Mucosa of descending colon (tissue), 3 donors: ENCODE data around the gene CHD3. TPM values are rescaled to one million over a fixed set of nuclear protein-coding genes. Genes with fewer than 3 reads are reported as not detected.
A peak's percentile ranks its signal among the peaks of the same experiment; 100 is the strongest.

ENCODE experiments used
- ATAC-seq: fragments of 200-7000 bp; cut with Tn5 transposase; one replicate; pipeline ENCODE4 v1.9.1; 2020; ENCODE audit warnings: mild to moderate bottlenecking, moderate library complexity
- DNase-seq, 3 donors: peaks; one replicate each; pipeline ENCODE4 v3.0.0-alpha.2; 2020
- H3K36me3 ChIP-seq: fragments of 200-600 bp; one replicate; pipeline ENCODE4 v1.8.0; 2021; ENCODE audit warnings: low read depth, mild to moderate bottlenecking
- H3K4me1 ChIP-seq: fragments of 200-600 bp; one replicate; pipeline ENCODE4 v1.8.0; 2021; ENCODE audit warnings: low read depth, mild to moderate bottlenecking
- H3K4me3 ChIP-seq: fragments of 200-600 bp; one replicate; pipeline ENCODE4 v1.8.0; 2021; ENCODE audit warnings: mild to moderate bottlenecking
- H3K9me3 ChIP-seq: fragments of 200-600 bp; one replicate; pipeline ENCODE4 v1.8.0; 2021; ENCODE audit warnings: mild to moderate bottlenecking
- intact Hi-C, 2 donors: fragments of 100-400 bp; cut with DNase I in 1 of 2; cut with micrococcal nuclease in 1 of 2; formaldehyde crosslinking; loops; one replicate each; pipeline versions ENCODE4 v1.11.0 to v1.11.1; 2022; cut with DNase I, micrococcal nuclease
- total RNA-seq, 3 donors: library from RNA; stranded (reverse); fragmentation: NEBNext Ultra II Directional in 2 of 3; extraction: Animal tissue kit (Norgen Biotek cat#: 25700) in 2 of 3; gene quantifications; one replicate each; pipeline versions ENCODE4 v1.2.1 to v1.2.4, GENCODE V29; 2021 to 2023
- TF ChIP-seq, protein P1 (sequence below): fragments of 200-600 bp; IDR thresholded peaks from one replicate; pipeline ENCODE4 v1.8.0; 2022; ENCODE audit warnings: antibody characterized with exemption, mild to moderate bottlenecking
- donor health status: DM: no; HTN: no; CAD: no; lungs with moderate emphysema.
- donor health status: DM: no; HTN: no; CAD: no.
- donor health status: DM: no; HTN: yes; CAD: no.

Gene CHD3
- total RNA-seq, 3 donors from 2014 or later, result 52.7 to 151 (median 56.5) TPM

DNA sequence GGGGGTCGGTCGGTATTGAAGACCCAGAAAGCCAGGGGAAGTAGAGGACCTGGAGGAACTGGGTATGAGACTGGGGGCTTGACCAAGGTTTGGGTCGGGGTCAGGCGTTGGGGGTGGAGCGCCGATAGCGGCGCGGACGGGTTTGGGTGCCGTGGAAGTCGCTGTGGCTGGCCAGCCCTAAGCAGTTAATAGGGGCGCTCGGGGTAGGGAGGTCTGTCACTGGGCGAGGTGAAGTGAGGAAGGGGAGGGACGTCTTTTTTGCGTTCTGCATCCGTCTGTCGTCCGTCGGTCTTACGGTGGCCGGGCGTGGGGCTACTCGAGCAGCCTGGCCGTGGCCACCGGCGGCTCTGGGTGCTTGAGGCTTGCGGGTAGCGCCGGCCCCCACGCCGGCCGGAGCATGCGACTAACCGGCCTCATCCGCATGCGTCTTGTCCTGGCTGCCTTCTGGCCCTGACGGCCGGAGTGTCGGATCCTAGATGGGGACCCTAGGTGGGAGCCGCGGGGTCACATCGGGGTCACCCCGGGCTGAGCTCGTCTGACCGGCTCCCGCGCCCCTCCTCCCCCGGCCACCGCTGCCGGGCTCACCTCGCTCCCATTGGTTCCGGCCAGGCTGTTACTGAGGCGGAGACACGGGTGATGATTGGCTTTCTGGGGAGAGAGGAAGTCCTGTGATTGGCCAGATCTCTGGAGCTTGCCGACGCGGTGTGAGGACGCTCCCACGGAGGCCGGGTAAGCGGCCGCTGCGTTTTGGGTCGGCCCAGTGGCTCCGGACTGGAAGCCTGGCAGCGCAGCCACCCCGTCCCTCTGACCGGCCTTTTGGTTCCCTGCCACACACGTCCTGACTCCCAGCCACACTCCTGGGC, 44.1 kb upstream of the CHD3 start:
- ATAC-seq, result peak; percentile 65
- Histone ChIP-seq H3K4me1 (peaks cover 27% of the 10 kb centered on the region), H3K36me3 (no peaks in the 10 kb centered on the region), H3K4me3 (peak overlapping the region; percentile 51), H3K9me3 (no peaks in the 10 kb centered on the region)
- peak; percentile 91 to 93 (median 91) for DNase-seq
- intact Hi-C loops, result no loop called here
- TF ChIP-seq, protein P1, sequence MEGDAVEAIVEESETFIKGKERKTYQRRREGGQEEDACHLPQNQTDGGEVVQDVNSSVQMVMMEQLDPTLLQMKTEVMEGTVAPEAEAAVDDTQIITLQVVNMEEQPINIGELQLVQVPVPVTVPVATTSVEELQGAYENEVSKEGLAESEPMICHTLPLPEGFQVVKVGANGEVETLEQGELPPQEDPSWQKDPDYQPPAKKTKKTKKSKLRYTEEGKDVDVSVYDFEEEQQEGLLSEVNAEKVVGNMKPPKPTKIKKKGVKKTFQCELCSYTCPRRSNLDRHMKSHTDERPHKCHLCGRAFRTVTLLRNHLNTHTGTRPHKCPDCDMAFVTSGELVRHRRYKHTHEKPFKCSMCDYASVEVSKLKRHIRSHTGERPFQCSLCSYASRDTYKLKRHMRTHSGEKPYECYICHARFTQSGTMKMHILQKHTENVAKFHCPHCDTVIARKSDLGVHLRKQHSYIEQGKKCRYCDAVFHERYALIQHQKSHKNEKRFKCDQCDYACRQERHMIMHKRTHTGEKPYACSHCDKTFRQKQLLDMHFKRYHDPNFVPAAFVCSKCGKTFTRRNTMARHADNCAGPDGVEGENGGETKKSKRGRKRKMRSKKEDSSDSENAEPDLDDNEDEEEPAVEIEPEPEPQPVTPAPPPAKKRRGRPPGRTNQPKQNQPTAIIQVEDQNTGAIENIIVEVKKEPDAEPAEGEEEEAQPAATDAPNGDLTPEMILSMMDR, result no peak

DNA sequence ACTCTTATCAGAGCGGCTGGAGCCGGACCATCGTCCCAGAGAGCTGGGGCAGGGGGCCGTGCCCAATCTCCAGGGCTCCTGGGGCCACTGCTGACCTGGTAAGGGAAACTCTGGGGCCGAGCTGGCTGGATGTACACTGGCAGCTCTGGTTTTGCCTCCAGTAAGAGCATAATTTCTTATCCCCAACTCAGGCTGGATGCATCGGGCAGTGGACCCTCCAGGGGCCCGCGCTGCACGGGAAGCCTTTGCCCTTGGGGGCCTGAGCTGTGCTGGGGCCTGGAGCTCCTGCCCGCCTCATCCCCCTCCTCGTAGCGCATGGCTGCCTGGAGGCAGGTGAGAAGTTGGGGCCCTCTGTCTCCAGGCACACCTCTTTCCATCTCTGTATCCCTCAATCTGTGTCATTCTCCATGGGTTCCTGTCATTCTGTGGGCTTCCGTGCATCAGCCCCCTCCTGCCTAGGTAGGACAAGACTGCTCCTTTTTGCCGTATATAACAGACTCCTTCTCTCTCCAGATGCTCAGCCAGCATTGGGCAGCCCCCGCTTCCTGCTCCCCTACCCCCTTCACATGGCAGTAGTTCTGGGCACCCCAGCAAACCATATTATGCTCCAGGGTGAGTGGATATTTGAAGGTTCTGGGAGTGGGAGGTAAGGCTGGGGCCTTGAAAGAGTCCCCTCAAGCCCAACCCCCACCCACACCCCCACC, 43.1 kb upstream of the CHD3 start:
- TF ChIP-seq, protein P1, result no peak
- Histone ChIP-seq H3K36me3 (no peaks in the 10 kb centered on the region), H3K4me3 (no peak overlapping the region), H3K4me1 (peaks cover 17% of the 10 kb centered on the region), H3K9me3 (no peaks in the 10 kb centered on the region)
- intact Hi-C loops, result no loop called here
- ATAC-seq (no peak), DNase-seq (peak in 1 of 3 donors; percentile 66)

DNA sequence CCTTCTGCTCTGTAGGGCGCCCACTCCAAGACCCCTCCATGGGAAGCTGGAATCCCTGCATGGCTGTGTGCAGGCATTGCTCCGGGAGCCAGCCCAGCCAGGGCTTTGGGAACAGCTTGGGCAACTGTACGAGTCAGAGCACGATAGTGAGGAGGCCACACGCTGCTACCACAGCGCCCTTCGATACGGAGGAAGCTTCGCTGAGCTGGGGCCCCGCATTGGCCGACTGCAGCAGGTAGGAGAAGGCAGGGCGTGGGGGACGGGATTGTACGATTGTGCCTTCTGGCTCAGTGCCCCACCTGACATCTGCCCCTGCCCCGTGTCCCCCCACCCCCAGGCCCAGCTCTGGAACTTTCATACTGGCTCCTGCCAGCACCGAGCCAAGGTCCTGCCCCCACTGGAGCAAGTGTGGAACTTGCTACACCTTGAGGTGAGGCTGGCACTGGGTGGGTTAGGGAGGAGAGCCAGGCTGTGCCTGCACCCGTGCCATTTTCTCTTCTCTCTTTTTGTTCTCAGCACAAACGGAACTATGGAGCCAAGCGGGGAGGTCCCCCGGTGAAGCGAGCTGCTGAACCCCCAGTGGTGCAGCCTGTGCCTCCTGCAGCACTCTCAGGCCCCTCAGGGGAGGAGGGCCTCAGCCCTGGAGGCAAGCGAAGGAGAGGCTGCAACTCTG, 42.4 kb upstream of the CHD3 start:
- no peaks in the 10 kb centered on the region for H3K9me3 ChIP-seq
- peaks cover 11% of the 10 kb centered on the region for H3K4me1 ChIP-seq
- TF ChIP-seq, protein P1, result no peak
- no peaks in the 10 kb centered on the region for H3K36me3 ChIP-seq
- intact Hi-C loops, result no loop called here
- ATAC-seq, result no peak
- DNase-seq, result peak in 2 of 3 donors; percentile 12 to 57
- H3K4me3 ChIP-seq, result no peak overlapping the region

DNA sequence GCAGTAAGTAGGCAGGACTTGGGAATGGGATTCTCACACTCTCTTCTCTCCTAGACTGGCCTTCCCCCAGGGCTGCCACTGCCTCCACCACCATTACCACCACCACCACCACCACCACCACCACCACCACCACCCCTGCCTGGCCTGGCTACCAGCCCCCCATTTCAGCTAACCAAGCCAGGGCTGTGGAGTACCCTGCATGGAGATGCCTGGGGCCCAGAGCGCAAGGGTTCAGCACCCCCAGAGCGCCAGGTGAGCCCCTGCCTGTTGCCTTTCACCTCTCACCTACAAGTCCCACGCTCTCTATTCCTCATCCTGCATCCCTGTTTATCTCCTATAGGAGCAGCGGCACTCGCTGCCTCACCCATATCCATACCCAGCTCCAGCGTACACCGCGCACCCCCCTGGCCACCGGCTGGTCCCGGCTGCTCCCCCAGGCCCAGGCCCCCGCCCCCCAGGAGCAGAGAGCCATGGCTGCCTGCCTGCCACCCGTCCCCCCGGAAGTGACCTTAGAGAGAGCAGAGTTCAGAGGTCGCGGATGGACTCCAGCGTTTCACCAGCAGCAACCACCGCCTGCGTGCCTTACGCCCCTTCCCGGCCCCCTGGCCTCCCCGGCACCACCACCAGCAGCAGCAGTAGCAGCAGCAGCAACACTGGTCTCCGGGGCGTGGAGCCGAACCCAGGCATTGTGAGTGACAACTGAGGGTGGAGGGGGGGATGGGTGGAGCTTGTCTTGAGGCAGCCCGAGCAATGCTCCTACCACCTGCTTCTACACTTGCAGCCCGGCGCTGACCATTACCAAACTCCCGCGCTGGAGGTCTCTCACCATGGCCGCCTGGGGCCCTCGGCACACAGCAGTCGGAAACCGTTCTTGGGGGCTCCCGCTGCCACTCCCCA, 41.6 kb upstream of the CHD3 start:
- no peak overlapping the region for H3K4me3 ChIP-seq
- intact Hi-C loops, result no loop called here
- H3K9me3 ChIP-seq, result no peaks in the 10 kb centered on the region
- no peaks in the 10 kb centered on the region for H3K36me3 ChIP-seq
- ATAC-seq (no peak), DNase-seq (peak; percentile 30 to 59 (median 38))
- peaks cover 16% of the 10 kb centered on the region for H3K4me1 ChIP-seq
- TF ChIP-seq, protein P1, result no peak

GRCh38 chr17:7848131-7848579, 40.4 kb upstream of the CHD3 start:
- ATAC-seq (no peak), DNase-seq (peak in 2 of 3 donors; percentile 31 to 50)
- intact Hi-C loops, result no loop called here
- H3K4me1 ChIP-seq, result peaks cover 16% of the 10 kb centered on the region
- H3K9me3 ChIP-seq, result no peaks in the 10 kb centered on the region
- TF ChIP-seq, protein P1, result no peak
- no peak overlapping the region for H3K4me3 ChIP-seq
- peaks cover 6% of the 10 kb centered on the region for H3K36me3 ChIP-seq
